GM19438 (cell line): ENCODE results near the gene SLC9A9.

Experiments used
- ATAC-seq: cut with Tn5 transposase; IDR thresholded peaks from one replicate; pipeline ENCODE4 v1.9.1; 2021; ENCODE audit warnings: low read depth; ENCODE audit not compliant: unreplicated experiment

SLC9A9 gene

DNA sequence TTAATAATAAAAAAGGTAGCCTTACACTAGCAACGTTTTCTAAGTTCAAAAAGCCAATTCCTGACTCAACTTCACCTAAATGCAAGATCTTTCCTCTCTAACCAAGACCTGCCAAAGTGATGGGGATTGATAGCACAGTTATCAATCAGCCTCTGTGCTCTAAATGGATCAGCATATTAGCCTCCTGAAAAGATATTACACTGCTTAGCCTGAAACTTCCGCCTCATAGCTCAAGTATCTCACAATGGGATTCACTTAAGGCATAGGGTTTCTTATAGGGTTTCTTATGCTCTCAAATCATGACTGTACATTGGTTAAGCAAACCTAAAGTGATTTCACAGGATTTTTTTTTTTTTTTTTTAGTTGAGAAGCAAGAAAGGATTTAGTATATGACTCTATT, 436 bp upstream of the SLC9A9 start:
- ATAC-seq = no peak

DNA sequence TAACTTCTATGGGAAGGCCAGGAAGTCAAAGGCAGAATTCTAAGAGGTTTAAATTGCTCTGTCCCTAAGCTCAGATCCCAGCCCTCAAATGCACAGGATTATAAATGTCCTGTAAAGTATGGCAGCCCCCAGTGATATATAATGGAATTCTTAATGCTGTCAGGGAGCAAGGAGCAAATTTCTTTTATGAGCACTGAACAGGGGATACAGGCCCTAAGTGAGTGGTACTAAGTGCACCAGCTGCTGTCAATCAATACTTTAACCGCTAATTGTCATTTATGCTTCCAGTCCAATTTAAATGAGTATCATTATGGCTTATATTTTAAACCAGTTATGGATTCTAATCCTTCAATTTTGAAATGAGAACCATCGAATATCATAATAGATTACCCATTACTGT, 4.7 kb downstream of the SLC9A9 start:
- ATAC-seq = no peak

DNA sequence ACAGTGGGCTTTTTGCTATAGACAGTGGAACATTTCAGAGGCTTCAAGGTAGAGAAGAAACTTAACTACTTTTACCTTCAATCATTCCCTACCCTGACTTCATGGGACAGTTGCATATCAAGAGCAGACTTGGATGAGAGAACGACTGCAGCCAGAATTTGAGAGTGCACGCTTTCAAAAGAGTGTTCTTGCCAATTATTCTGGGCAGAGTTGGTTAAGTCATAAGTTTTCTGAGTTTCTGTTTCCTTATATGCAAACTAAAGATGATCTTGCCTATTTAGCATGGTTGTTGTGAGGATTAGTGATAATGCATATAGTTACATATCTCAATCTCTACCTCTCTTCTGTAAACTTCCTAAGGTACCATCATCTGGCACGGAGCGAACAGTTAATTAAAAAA, 7.6 kb downstream of the SLC9A9 start:
- no peak for ATAC-seq

DNA sequence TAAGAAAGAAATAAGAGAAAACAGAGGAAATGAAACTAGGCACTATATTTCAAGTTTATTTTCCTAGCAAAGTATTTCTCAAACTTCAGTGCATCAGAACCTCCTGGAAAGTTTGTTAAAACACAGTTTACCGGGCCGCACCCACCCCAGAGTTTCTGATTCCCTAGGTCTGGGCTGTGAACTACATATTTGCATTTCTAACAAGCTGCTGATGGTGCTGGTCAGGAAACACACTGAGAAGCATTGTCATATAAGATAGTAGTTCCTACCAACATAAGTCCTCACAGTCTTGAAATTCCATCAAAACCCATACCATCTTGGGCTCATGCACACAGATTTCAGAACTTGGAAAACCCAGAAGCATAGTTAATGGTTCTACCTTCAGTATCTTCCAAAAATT, 8.3 kb downstream of the SLC9A9 start:
- no peak for ATAC-seq

DNA sequence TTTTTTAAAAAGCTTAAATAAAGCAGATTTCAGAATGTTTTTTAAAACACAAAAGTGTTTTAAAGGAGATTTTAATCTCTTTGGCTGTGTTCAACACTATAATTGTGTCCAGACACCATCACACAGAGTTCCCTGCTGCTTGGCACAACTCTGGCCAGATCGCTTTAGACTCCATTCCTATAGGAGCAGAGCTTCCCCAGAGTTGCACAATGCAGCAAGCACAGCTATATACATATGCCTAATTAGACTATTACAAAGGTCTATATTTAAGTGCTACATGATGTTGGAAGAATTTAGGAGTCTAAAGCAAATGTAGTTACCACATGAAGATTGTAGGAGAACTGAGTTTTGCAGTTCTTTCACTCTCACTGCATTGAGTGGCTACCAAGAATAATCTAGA, 11.2 kb downstream of the SLC9A9 start:
- no peak for ATAC-seq

DNA sequence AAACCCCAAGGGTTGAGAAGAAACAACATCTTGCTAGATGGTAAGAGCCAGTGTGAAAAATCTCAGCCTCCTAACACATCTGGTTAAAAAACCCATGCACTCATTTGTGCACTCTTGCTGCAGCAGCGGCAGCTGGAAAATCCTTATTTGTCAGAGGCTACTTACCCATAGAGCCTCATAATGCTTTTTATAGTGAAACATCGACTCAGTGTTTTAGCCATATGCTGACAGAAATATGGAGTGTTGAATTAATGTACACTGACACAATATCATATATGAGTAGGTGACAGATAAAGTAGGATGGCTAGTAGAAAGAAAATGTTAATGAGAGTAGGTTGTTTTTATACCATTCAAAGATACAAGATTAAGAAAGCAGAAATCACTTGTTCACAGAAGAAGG, 13.0 kb downstream of the SLC9A9 start:
- ATAC-seq = no peak

DNA sequence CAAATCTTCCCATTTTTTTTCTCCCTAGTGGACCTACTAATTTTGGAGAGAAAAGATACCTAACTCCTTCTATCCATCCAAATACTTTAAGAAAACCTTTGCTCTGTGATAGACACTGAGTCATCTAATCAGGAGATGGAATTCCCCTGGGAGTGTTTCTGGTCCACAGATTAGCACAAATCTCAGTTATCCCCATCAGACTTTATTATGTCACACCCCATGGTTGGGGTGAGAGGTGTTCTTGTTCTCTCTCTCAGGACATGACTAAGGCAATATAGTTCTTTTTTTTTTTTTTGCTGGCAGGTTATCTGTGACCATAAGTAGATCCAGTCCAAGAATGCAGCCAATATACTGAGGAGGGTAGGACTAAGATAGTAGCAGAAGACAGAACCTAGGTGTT, 15.8 kb downstream of the SLC9A9 start:
- ATAC-seq = peak; percentile 37

DNA sequence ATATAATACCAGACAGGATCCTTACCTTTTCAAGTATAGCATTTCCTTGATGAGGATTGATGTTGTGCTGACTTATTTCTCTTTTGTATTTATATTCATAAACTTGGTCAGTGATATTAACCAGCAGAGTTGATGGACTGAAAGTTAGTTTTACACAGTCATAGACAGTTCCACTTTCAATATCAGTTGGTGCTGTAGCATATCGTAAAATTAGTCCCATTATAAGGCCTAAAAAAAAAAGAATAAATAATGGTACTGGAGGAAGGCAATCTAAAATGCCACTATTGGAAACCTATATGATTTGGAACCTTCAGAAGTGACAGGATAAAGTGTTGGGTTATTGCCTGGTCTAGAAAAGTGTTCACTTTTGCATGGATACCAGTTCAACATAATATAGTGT, 16.3 kb downstream of the SLC9A9 start:
- ATAC-seq = peak; percentile 83

DNA sequence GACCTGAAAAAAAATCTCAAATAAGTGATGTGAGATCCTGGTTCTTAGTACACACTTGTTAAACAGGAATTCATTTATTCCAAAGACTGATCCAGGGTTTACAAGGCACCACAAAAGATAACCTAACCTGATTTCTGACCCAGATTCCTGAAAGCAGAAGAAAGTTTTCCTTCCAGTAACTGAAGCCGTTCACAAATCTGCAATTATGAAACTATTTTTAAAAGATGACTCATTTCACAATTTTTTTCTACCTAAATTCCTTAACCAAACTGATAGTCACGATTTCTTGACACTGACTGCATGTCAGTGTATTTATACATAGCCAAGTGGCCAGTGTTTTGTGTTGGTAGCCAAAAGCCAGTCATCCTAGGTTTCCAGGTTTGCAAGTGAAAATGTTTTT, 17.1 kb downstream of the SLC9A9 start:
- peak; percentile 44 for ATAC-seq

DNA sequence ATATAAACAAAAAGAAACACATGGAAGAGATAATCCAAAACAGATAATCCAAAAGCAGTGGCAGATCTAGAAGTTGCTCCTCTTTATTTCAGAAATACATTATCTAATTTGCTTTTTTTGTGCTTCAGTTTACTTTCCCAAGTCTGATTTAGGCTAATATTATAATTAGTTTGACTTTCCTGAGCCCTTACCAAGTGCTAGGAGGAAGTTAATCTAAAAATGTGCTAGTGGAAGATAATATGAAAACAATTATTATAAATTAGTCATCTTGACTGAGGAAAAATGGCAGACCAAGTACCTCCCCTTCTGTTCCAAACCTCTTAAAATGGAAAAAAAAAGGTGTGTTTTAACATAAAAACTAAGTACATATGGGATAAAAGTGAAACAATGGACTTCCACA, 17.5 kb downstream of the SLC9A9 start:
- no peak for ATAC-seq

DNA sequence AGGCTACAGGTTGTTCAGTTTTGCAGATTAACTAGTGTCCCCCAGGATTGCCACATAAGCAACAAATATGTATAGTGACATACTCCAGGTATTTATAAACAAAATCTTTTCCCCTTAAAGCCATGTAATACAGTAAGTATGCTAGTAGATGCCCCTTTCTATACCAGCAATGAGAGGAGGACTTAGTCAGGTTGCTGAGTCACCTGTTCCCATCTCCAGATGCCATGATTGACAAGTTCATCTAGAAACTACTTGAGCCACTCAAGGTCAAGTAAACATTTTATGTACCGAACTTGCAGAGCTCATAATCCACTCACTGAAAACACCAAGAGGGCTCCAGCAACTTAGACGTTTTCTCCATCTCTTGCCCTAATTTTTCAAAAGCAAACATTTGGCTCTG, 18.2 kb downstream of the SLC9A9 start:
- ATAC-seq = no peak

DNA sequence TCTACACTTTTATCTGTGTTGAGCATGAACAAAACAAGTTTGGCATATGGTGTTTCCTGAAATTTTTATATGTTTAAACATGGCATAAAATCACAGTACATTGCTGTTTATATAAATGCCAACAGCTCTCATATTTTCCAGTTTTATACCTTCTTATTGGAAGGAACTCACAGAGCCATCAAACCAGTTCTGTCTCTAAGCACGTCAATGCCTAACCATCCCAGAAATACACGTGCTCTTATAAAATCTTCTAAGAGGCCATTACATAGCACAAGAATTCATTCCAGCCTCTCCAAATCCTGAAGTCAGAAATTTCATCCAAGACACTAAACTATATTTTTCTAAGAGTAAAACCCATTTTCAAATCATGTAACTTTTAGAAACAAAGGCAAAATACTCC, 20.8 kb downstream of the SLC9A9 start:
- ATAC-seq = no peak

DNA sequence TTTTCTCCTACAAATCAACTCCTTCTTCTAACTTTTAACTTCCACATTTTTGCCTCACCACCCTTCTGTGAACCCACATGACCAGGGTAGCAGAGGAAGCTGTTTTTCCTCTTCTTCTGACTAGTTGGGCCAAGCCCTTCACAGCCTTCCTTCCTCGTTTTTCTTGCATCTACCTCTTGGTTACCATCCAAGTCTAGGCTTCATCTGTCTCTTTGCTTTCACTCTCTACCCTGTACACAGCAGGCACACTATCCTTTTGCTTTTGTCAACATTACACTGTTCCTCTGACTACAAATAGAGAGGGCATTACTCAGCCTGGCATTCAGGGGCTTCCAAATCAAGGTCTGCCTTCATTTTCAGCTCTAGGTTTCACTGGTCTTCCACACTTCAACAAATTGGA, 22.0 kb downstream of the SLC9A9 start:
- ATAC-seq = no peak

DNA sequence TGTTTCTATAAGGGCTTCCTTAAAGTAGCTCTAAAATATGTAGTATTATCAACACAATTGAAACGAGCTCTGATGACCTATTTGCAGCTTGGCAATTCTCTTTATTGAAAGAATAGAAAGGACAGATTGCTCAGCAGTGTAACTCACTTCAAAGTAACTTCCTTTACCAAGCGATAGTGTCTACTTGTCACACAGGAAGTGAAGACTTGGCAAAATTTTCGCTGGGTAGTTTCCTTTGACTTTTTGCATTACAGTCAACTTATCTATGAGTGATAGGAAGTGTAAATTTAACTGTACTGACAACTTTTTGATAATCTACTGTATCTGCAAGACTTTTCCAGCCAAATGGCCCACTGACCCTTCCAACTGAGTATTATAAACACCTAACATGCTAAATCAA, 22.8 kb downstream of the SLC9A9 start:
- peak; percentile 63 for ATAC-seq

DNA sequence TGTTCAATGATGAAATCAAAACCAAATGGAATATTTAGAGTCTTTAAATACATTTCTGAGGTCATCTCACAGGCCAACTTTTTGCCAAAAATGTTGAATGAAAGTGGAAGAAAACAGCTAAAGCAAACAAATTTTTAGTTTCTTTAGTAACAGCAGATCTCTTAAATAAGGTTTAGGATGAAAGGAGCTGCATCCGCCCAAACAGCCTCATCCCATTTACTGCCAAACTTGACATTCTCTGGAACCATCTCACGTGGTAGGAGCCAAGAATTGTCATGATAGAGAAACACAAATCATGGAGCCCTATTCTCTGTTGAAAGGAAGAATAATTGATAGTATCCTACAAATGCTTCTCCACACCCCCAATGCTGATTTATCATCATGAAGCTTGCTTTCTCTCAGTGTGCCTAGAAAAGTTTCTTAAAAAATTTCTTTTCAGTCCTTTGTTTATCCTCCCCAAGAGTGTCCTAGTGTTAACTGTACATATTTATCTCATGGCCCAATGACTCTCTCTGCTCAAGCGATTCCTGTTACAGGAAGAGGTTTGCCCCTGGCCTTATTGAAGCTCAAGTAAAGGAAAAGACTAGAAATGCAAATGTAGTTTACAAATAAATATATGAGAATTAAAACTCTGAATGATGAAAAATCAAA, 23.4 kb downstream of the SLC9A9 start:
- ATAC-seq = no peak

DNA sequence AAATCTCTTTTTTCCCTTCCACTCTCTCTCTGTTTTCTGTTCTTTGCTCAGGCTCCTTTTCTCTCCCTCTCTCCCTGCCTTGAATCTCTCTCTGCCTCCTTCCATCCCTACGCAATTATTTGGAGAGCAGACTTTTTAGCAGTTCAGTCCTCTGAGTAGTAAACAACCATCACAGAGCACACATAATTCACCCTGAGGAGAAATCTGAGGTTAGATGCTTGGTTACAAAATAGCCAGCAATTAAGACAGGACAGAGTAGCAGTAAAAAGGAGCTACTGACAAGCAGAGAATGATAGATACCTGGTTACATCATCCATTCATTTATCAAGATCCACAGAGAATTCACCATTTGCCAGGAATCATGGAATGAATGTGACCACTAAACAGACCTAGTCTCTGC, 25.5 kb downstream of the SLC9A9 start:
- no peak for ATAC-seq

DNA sequence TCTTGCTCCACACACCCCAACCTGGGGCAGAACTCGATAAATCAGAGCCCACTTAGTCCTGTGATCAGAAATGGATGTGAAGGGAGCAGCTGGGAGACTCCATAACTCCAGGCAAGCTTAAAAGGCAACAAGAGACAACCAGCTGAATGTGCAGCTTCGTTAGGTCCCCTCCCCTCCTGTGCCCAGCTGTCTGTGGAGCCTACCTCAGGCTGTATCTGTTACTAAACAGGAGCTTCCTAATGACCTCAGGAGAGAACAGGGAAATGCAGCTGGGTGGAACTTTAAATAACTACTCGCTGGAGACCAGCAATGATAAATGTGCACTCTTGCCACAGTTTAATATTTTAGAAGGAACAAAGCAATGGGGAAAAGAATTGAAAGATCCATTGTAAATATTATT, 25.9 kb downstream of the SLC9A9 start:
- no peak for ATAC-seq

DNA sequence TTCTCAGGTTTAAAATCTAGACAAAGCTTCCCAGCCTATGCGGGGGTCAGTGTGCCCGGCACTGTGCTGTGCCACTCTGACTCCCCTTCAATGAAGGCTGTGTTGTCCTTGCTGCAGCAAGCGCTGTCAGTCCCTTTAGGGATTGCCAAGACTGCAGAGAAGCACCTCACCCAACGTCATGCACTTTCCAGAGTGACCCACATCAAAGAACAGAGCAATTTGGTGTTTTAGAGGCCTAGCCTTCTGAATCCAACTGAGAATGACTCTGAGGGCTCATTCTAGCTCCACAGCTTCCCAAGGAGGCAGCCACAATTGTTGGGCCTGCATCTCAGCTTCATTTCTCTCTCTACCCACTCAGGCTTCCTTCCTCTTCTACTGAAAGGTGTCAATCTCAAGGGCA, 26.4 kb downstream of the SLC9A9 start:
- ATAC-seq = no peak

DNA sequence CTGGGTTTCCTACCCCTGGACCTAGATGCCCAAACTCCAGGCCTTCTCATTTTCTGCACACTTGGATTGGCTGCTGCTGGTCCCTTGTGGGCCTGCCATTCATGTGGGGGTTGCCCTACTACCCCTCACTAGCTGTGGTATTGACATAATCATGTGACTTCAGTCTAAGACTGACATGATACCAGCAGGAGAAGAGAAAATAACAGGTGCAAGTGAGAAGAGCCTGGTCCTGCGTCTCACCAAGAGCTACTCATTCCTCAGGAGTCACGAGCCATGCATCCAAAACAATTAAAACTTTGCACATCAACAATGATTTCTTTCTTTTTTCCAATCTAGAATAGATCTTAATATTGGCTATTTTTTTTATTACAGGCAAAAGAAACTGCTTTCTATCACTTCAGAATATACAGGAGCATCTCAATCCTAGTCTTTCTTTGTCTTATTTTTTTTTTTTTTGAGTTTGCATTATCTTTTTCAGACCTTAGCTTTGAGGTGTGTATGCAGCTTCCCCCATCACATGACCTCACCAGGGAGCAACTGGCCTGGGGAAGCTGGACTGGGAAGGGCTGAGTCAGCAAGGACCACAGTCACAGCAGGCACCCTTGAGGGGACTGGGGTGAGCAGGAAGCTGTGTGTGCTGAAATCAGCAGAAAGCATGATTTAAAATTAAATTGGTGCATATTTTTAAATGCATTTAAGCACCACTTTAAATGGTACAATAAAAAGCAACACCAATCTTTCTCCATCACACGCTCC, 27.6 kb downstream of the SLC9A9 start:
- no peak for ATAC-seq

DNA sequence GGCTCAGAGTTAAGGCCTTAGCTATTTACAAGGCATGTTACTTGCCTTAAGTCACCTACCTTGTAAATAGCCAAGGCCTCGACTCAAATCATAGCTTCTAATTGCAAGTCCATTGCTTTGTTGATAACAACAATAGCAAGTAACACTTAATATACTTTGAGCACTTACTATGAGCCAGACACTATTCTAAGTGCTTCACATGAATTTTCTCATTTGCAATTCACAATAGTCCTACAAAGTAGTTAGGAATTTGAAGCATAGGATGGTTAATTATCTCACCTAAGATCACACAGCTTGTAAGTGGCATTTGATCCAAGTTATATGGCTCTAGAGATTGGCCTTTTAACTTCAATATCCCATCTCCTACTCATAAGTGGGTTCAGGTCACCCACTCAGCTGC, 28.4 kb downstream of the SLC9A9 start:
- no peak for ATAC-seq

DNA sequence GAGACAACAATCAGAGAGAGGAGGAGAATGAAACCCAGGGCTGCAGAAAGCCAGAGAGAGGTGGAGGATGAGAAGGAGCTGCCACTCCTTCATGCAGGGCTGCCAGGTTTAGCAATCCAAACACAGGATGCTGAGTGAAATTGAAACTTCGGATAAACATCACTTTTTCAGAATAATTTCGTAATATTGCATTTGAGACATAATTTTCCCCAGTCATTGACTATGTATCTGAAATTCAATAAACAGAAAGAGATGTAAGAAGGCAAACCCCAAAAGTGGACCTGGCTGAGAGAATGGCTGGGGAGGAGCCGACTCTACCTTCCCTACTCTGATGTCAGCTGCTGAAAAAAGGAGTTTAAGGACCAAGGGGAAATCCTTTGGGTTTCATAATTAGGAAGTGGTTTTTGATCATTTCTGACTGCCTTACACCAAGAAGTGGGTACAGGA, 33.8 kb downstream of the SLC9A9 start:
- peak; percentile 48 for ATAC-seq

DNA sequence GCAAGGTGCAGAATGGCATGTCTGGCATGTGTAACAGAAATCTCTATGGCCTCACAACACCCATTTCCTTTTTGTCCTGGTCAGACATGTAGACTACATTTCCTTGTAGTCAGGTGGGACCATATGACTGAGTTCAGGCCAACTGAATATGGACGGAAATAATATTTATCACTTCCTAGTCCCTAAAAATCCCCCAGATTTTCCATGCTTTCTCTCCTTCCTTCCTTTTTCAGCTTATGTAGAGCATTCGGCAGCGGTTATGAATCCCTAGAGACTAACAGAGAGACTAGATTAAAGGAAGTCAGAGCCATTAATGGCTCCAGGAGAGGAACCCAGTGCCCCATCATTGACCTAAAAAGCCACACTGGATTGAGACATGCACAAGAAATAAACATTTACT, 35.8 kb downstream of the SLC9A9 start:
- no peak for ATAC-seq
